HG03457 (cell line): ENCODE measurements around the gene PEAK3.
A peak's percentile ranks its signal among the peaks of the same experiment; 100 is the strongest.

Source experiments
- ATAC-seq: cut with Tn5 transposase; IDR thresholded peaks from one replicate; pipeline ENCODE4 v1.9.1; 2021; ENCODE audit warnings: moderate number of reproducible peaks; ENCODE audit not compliant: unreplicated experiment

The PEAK3 gene

GRCh38 chr19:2282062-2282861 is at the start of gene PEAK3:
Gene PEAK3 (minus strand): TSS chr19:2282175. CDS start chr19:2280931, 1,244 bp downstream.
- no peak for ATAC-seq

DNA sequence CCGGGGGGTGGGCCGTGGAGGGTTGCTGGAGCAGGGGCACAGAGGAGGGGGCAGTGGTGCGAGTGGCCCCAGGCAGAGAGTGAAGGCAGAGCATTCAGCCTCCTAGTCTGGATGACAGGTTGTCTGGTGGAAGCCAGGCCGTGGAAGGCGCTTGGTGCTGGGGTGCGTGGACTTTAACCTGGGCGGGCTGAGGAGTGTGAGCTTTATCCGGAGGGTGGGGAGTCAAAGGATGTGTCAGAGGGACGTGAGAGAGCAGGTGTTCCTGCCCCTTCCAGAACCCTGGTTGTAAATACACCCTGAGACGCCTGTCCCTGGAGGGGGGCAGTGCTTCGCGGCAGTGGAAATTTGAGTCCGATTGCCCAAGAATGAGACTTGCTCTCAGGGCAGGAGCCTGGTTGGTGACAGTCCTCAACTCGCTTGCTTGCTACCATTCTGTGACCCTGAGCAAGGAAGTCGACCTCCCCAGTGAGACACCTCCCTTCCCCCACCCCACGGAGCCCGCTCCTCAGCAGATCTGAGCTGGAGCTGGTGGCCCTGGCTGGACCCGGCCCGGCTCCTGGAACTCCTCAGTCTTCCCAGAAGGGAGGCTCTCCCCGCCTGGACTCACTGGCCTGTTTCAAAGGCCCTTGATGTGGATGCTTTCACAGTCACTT is 48.8 kb upstream of the PEAK3 start:
- ATAC-seq: no peak

DNA sequence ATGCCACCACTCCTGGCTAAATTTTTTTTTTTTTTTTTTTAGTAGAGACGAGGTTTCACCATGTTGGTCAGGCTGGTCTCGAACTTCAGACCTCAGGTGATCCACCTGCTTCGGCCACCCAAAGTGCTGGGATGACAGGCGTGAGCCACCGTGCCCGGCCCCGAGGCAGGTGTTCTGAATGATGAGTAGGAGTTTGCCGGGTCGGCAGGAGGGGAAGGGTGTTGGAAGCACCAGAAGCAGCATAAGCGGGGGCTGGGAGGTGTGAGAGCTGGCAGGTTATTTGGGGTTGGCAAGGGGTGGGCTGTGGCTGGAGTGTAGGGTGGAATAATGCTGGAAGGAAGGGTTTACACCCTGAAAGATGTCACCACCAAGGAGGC is 48.3 kb upstream of the PEAK3 start:
- no peak for ATAC-seq

DNA sequence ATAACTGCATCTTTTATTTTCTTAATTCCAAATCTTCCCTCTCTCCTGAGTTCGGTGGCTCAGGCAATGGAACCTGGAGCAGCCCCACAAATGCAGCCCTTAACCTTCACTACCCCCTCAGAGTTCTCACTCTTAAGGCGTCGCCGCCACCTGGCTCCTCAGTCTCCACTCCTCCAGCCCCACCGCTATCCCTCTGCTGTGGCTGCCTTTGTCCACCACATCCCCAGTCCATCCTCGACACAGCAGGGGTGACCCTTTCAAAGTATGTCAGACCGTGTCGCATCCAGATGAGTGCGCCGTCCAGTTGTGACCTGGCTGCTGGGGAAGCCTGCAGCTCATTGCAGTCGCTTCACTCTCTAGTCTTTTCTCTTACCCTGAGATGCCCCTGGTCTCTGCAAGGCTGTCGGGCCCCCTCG is 47.5 kb upstream of the PEAK3 start:
- no peak for ATAC-seq

DNA sequence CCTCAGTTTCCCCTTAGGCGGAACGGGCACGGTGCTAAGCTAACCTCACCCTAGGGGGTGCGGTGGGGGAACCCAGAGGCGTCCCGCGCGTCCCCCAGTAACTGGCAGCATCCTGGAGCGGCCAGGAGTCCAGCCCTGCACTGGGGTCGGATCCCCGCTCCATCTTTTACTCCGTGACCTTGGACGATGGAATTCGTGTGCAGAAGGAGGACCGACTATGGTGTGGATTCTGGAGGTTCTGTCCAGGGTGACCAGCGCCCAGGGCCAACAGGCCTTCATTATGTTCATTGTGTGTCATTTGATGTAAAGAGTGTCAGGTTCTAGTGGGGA is 47.1 kb upstream of the PEAK3 start:
- no peak for ATAC-seq

DNA sequence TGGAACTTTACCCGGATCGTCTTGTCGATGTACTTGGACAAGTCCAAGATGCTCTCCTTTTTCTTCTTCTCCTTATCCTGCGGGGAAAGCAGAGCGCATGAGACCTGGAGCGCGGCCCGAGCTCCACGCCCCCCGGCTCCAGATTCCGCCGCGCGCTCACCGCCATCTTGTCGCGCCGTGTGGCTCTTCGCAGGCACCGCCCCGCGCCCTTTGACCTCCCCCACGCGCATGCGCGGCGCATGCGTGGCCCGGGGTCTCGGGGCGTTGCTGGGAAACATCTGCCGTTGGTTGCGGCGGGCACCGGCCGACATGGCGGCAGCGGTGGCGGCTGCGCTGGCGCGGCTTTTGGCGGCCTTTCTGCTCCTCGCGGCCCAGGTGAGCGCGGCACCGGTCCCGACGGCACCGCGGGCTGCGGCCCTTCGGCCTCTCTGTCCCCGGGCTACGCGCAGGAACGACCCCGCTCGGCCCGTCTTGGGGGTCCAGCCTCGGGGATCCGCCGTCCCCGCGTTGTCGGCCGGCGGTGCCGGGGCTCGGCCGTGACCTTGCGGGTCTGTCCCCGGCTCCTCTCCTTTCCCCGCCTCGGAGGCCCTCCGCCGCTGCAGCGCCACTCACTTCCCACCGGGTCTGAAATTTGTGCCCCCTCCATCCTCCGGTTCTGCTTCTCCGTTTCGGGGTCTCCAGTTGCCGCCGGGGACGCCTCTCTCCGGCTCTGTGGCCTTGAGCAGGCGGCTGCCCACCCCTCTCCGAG is 46.6 kb upstream of the PEAK3 start, which contains the start of the genes LSM7 and SPPL2B:
TSS of gene LSM7 (minus strand) at position 186 of the 748 bp plus-strand sequence. CDS start at position 166, 20 bp downstream.
TSS of gene SPPL2B (plus strand) at position 284 of the 748 bp plus-strand sequence. CDS start at position 310, 26 bp downstream.
- ATAC-seq: peak; percentile 54

- no peak for ATAC-seq
These were observed 45.9 kb upstream of the PEAK3 start for GRCh38 chr19:2327773-2328400.

GRCh38 chr19:2326699-2327360 is 44.9 kb upstream of the PEAK3 start:
- no peak for ATAC-seq

GRCh38 chr19:2325281-2326046 is 43.5 kb upstream of the PEAK3 start:
- no peak for ATAC-seq

DNA sequence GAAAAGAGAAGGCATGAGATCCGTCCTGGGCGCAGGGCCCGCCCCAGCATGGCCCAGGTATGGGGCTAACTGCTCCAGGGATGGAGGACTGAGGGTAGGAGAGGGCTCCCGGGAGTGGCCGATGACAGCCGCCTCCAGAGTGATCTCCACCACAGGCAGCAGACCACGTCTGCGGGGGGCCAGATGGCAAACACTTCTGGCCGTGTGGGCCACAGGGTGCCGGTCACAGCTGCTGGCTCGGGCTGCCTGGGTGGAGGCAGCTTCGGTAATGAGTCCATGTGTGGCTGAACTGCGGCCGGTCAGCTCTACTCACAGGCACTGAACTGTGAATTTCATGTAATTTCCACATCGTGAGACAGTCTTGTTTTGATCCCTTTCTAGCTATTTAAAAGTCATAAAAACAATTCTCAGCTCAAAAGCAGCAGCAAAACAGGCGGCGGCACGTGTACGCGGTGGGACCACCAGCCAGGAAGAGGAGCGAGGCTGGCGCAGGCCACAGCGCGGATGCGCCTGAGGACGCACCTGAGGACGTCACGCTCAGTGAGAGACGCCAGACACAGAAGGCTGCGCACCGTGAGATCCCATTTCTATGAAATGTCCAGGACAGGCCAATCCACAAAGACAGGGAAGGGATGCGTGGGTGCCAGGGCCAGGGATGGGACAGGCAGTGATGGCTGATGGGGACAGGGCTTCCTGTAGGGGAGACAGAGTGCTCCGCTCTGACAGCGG is 42.4 kb upstream of the PEAK3 start:
- ATAC-seq: no peak

DNA sequence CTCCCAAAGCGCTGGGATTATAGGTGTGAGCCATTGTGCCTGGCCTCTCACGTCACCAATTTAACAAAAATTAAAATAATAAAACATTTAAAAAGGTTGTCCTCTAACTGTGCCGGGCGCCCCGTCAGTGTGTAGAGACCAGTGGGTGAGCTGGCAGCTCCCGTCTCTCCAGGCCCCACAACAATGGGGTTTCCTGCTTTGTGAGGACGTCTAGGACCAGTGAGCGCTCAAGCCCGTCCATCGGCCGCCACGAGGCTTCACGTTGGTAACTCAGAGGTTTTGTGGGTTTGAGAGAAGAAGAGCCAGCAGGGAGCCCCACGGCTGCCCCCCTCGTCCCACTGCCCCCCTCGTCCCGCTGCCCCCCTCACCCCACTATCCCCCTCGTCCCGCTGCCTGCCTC is 41.7 kb upstream of the PEAK3 start:
- ATAC-seq: no peak

DNA sequence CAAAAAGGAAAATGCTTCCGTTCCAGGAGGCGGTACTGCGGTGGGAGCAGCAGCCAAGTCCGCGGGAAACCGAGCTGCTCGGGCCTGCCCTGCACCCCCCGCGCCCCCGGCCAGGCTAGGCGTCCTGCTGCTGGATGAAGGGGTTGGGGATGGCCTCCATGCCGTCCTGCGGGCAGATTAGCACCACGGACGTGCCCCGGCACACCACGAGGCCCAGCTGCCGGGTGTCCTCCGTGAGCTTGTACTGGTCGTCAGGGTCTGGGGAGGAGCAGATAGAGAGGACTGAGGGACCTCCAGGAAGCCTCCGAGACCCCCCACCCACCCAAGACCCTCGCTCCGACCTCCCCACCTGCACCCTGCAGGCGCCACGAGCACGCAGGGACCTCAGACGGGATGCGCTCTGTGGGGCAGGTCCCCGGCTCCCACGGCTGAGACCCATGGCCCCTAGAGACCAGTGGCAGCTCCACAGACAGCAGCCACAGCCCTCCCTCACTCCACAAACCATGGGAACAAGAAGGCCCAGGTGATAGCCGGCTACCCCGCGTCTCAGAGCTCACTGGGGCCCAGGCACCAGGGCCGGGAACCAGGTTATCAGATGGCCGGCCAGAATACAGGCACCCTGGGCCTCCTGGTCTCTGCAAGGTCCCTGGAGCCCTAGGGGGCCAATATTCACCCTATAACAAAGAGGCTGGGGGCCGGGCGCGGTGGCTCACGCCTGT is 39.7 kb upstream of the PEAK3 start:
- ATAC-seq: no peak

DNA sequence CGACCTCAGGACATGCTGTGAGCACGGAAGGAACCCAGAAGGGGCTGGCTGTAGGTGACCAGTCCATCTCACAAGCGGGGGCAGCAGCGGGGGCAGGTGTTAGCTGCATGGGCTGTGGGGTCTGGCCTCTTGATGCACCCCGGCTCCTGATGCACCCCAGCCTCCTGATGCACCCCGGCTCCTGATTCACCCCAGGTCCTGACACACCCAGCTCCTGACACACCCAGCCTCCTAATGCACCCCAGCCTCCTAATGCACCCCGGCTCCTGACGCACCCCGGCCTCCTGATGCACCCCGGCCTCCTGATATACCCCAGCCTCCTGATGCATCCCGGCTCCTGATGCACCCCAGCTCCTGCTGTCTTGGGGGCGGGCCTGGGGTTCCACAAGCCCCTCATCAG is 39.0 kb upstream of the PEAK3 start:
- no peak for ATAC-seq

DNA sequence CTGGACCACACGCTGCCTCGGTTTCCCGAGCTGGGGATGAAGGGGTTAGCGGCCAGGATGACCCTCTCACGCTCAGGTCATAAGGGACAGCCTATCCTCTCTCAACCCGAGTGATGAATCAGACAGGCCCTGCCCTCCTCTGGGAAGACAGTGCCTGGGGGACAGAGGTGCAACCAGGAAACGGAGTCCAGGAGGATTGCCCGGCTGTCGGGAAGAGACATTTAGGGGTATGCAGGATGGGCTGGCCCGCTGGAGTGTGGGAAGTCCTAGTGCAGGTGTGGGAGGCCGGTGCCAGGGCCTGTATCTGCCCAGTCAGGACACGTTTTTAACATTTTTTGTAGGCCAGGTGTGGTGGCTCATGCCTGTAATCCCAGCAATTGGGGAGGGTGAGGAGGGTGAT is 38.1 kb upstream of the PEAK3 start:
- no peak for ATAC-seq

- no peak for ATAC-seq
These were observed 37.6 kb upstream of the PEAK3 start for GRCh38 chr19:2319551-2319950.

- ATAC-seq: no peak
These were observed 36.9 kb upstream of the PEAK3 start for GRCh38 chr19:2318923-2319322.

DNA sequence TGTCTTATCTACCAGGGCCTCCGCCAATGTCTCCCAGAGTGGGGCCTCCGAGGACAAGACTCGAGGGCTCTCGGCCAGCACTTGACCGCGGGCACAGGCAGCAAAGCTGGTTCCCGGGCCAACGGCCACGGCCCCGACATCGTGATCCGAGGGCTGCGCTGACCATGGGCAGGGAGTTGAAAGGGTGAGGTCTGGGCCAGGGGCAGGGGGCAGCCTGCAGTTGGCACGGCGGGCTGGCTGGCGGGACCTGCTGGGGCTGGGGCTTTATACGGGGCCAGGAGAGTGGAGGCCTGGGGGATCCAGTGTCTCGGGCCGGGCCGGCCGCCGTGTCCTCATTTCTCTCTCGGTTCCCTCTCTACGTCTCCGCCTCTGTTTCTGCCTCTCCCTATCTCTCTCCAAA is 35.8 kb upstream of the PEAK3 start:
- no peak for ATAC-seq

DNA sequence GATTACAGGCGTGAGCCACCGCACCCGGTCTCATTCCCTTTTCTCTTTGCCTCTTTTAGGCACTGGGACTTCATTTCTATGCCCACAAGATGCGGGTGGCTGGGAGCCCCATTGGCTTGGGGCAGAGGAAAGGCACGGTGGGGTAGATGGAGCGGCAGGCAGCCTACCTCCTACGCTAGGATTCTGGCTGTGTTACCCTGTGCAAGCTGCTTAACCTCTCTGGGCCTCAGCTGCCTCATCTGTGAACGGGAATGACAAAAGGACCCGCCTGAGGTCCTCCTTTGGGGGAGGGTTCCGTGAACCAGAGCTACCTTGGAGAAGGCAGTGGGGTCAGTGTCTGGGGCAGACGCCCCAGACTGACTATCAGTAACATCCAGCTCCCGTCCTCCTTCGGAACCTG is 35.3 kb upstream of the PEAK3 start:
- ATAC-seq: no peak
